HEK293 (cell line): ENCODE measurements around the gene BTG2.
"Not testable (repeated sequence)": the region's sequence is repeated elsewhere in the genome, so short reads cannot be mapped to it uniquely, and the experiment has no call there.

Experiments used
- CTCF ChIA-PET: fragments of 350-600 bp; formaldehyde crosslinking; extraction: SDS; loops from one replicate; lab custom pipeline; 2021; ENCODE audit warnings: antibody characterized with exemption; lab: Yijun Ruan, JAX
- POLR2A ChIA-PET: fragments of 300-600 bp; formaldehyde crosslinking; extraction: SDS; loops from one replicate; lab custom pipeline; 2020; ENCODE audit warnings: antibody characterized with exemption, inconsistent platforms; lab: Yijun Ruan, JAX
- H3K27ac ChIP-seq: fragments of 200-500 bp; sonication (Bioruptor generic); 2 replicates; pipeline ENCODE4 v1.5.1; 2014; ENCODE audit warnings: low read depth, low read length, control low read depth, inconsistent platforms; ENCODE audit errors: extremely low read depth
- H3K36me3 ChIP-seq, 2 experiments: fragments of 200-500 bp in 1 of 2; sonication (Bioruptor generic) in 1 of 2; 1 replicate in 1 of 2; 2 replicates in 1 of 2; pipeline ENCODE4 v1.5.1; 2014 to 2017; ENCODE audit warnings: inconsistent platforms in 2 of 2, low read length in 2 of 2; ENCODE audit not compliant: control insufficient read depth in 2 of 2, insufficient read depth in 1 of 2
- H3K4me1 ChIP-seq: fragments of 200-500 bp; sonication (Bioruptor generic); 2 replicates; pipeline ENCODE4 v1.5.1; 2014; ENCODE audit warnings: mild to moderate bottlenecking, low read length, inconsistent platforms; ENCODE audit not compliant: control insufficient read depth, insufficient read depth
- H3K4me3 ChIP-seq: 2 replicates; pipeline ENCODE4 v1.5.1; 2011; ENCODE audit warnings: low read depth, mild to moderate bottlenecking, control low read depth, low read length, moderate library complexity
- H3K9me3 ChIP-seq: fragments of 200-500 bp; sonication (Bioruptor generic); 2 replicates; pipeline ENCODE4 v1.5.1; 2014; ENCODE audit warnings: low read depth, low read length, inconsistent platforms; ENCODE audit not compliant: control insufficient read depth, insufficient read depth
- SETDB1 ChIP-seq: IDR thresholded peaks from one replicate; pipeline ENCODE4 v1.6.1; 2017; ENCODE audit warnings: mild to moderate bottlenecking, low read length, moderate library complexity, mixed read lengths; ENCODE audit not compliant: insufficient read length
- SP2 ChIP-seq: fragments of 450-650 bp; formaldehyde crosslinking; IDR thresholded peaks from 2 replicates; pipeline ENCODE4 v1.5.1; 2016; ENCODE audit warnings: missing biosample characterization, missing genetic modification characterization
- WT1 ChIP-seq: fragments of 450-650 bp; formaldehyde crosslinking; IDR thresholded peaks from 2 replicates; pipeline ENCODE4 v1.5.1; 2016; ENCODE audit warnings: missing biosample characterization, missing genetic modification characterization
- ZBTB17 ChIP-seq: fragments of 450-650 bp; formaldehyde crosslinking; IDR thresholded peaks from 2 replicates; pipeline ENCODE4 v1.5.1; 2016; ENCODE audit warnings: missing biosample characterization, missing genetic modification characterization
- ZBTB48 ChIP-seq: fragments of 450-650 bp; formaldehyde crosslinking; IDR thresholded peaks from 2 replicates; pipeline ENCODE4 v1.5.1; 2016; ENCODE audit warnings: missing biosample characterization, missing genetic modification characterization
- ZBTB8A ChIP-seq: fragments of 450-650 bp; formaldehyde crosslinking; IDR thresholded peaks from 2 replicates; pipeline ENCODE4 v1.5.1; 2016; ENCODE audit warnings: missing biosample characterization, missing genetic modification characterization
- ZFHX2 ChIP-seq: fragments of 450-650 bp; formaldehyde crosslinking; conservative IDR thresholded peaks from 2 replicates; pipeline ENCODE4 v1.5.1; 2016; ENCODE audit warnings: missing biosample characterization, missing genetic modification characterization
- ZFP69B ChIP-seq: fragments of 450-650 bp; formaldehyde crosslinking; IDR thresholded peaks from 2 replicates; pipeline ENCODE4 v1.5.1; 2016; ENCODE audit warnings: missing biosample characterization, missing genetic modification characterization
- ZNF391 ChIP-seq: fragments of 450-650 bp; formaldehyde crosslinking; IDR thresholded peaks from 2 replicates; pipeline ENCODE4 v1.5.1; 2016; ENCODE audit warnings: low read depth, missing biosample characterization, missing genetic modification characterization, borderline replicate concordance
- ZNF561 ChIP-seq: fragments of 450-650 bp; IDR thresholded peaks from 2 replicates; pipeline ENCODE4 v1.5.1; 2018; ENCODE audit warnings: missing biosample characterization, missing genetic modification characterization, borderline replicate concordance
- ZNF580 ChIP-seq: fragments of 450-650 bp; formaldehyde crosslinking; IDR thresholded peaks from 2 replicates; pipeline ENCODE4 v1.5.1; 2016; ENCODE audit warnings: missing biosample characterization, missing genetic modification characterization
- ZNF585B ChIP-seq: fragments of 450-650 bp; formaldehyde crosslinking; IDR thresholded peaks from 2 replicates; pipeline ENCODE4 v1.5.1; 2016; ENCODE audit warnings: missing biosample characterization, missing genetic modification characterization
- ZNF610 ChIP-seq: fragments of 450-650 bp; formaldehyde crosslinking; IDR thresholded peaks from 2 replicates; pipeline ENCODE4 v1.5.1; 2016; ENCODE audit warnings: missing biosample characterization, missing genetic modification characterization, borderline replicate concordance
- ZNF621 ChIP-seq: fragments of 450-650 bp; formaldehyde crosslinking; IDR thresholded peaks from 2 replicates; pipeline ENCODE4 v1.5.1; 2017; ENCODE audit warnings: missing biosample characterization, missing genetic modification characterization
- ZNF660 ChIP-seq: fragments of 450-650 bp; IDR thresholded peaks from 2 replicates; pipeline ENCODE4 v1.5.1; 2018; ENCODE audit warnings: missing biosample characterization, mild to moderate bottlenecking, missing genetic modification characterization
- ZNF777 ChIP-seq: fragments of 450-650 bp; formaldehyde crosslinking; IDR thresholded peaks from 2 replicates; pipeline ENCODE4 v1.5.1; 2017; ENCODE audit warnings: missing biosample characterization, missing genetic modification characterization, borderline replicate concordance
- ZSCAN23 ChIP-seq: fragments of 450-650 bp; formaldehyde crosslinking; IDR thresholded peaks from 2 replicates; pipeline ENCODE4 v1.5.1; 2016; ENCODE audit warnings: missing biosample characterization, missing genetic modification characterization
- ZSCAN30 ChIP-seq: fragments of 450-650 bp; IDR thresholded peaks from 2 replicates; pipeline ENCODE4 v1.5.1; 2018; ENCODE audit warnings: missing biosample characterization, mild to moderate bottlenecking, missing genetic modification characterization, moderate library complexity
- ZXDB ChIP-seq: fragments of 450-650 bp; formaldehyde crosslinking; IDR thresholded peaks from 2 replicates; pipeline ENCODE4 v1.5.1; 2016; ENCODE audit warnings: missing biosample characterization, missing genetic modification characterization
- TF ChIP-seq, protein P1 (sequence below): fragments of 450-650 bp; formaldehyde crosslinking; IDR thresholded peaks from 2 replicates; pipeline ENCODE4 v1.5.1; 2017; ENCODE audit warnings: missing biosample characterization, mild to moderate bottlenecking, missing genetic modification characterization, moderate library complexity

BTG2 gene

DNA sequence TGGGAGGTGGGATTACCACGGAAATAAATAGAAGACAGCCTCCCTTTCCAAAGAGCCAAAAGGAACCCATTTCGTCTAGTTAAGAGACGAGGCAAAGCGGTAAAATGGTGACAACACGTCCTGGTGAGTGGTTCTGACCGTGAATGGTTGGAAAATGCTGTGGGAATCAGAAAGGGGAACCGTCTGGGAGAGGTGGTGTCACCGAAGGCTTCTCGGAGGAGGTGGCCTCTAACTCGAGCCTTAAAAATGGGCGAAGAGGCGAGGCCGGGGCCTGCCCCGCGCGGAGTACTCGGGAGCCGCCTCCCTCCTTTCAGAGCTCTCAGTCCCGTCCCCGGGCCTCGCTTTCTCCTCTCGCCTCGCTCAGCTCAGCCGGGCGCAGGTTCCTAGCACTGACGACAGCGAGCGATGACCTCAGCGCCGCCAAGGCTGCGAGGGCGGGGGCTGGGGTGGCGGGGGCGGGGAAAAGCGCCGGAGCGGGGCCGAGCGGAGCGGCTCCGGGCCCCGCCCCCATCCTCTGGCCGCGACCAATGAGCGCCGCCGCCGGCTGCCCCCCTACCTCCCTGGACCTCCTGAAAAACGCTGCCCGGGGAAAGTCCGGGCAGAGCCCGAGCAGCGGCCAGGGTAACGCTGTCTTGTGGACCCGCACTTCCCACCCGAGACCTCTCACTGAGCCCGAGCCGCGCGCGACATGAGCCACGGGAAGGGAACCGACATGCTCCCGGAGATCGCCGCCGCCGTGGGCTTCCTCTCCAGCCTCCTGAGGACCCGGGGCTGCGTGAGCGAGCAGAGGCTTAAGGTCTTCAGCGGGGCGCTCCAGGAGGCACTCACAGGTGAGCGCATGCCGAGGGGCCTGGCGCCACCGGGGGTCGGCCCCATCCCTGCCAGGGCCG lies at the start of gene BTG2 (continued):
- TF ChIP-seq WT1 (tag by site-specific recombination) (peak; percentile 21; the same call in 1 of the 2 replicates), ZXDB (tag by site-specific recombination) (peak; percentile 68), ZBTB8A (peak; percentile 82), ZNF580 (tag by site-specific recombination) (peak; percentile 78), ZNF610 (tag by site-specific recombination) (0 out of 2 replicates have a peak, but pooled peaks have one; percentile 18), ZNF621 (tag by site-specific recombination) (no peak), ZNF777 (tag by site-specific recombination) (no peak), ZNF561 (tag by site-specific recombination) (peak; percentile 57), SP2 (tag by site-specific recombination) (peak; percentile 57), ZNF585B (tag by site-specific recombination) (no peak), ZNF660 (tag by site-specific recombination) (peak; percentile 73), ZFHX2 (peak; percentile 54), ZNF391 (tag by site-specific recombination) (peak; percentile 85), ZBTB48 (tag by site-specific recombination) (peak; percentile 53; the same call in 1 of the 2 replicates), ZSCAN30 (tag by site-specific recombination) (peak; percentile 70)
- TF ChIP-seq, protein P1, sequence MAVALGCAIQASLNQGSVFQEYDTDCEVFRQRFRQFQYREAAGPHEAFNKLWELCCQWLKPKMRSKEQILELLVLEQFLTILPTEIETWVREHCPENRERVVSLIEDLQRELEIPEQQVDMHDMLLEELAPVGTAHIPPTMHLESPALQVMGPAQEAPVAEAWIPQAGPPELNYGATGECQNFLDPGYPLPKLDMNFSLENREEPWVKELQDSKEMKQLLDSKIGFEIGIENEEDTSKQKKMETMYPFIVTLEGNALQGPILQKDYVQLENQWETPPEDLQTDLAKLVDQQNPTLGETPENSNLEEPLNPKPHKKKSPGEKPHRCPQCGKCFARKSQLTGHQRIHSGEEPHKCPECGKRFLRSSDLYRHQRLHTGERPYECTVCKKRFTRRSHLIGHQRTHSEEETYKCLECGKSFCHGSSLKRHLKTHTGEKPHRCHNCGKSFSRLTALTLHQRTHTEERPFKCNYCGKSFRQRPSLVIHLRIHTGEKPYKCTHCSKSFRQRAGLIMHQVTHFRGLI (tag by site-specific recombination), result peak; percentile 49; the same call in 1 of the 2 replicates

DNA sequence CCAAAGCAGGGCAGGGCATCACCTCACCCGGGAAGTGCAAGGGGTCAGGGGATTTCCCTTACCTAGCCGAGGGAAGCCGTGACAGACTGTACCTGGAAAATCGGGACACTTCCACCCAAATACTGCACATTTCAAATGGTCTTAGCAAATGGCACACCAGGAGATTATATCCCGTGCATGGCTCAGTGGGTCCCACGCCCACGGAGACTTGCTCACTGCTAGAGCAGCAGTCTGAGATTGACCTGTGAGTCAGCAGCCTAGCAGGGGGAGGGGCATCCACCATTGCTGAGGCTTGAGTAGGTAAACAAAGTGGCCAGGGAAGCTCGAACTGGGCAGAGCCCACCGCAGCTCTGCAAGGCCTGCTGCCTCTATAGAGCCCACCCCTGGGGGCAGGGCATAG lies 48.7 kb upstream of the BTG2 start:
- TF ChIP-seq SETDB1 (peak; percentile 19), ZFHX2 (peak; percentile 46), ZFP69B (tag by site-specific recombination) (0 out of 2 replicates have a peak, but pooled peaks have one; percentile 23)
- TF ChIP-seq, all 188 proteins: peak for 3; not testable (repeated sequence) for 185
- H3K27ac ChIP-seq, H3K4me1 ChIP-seq, H3K36me3 ChIP-seq, POLR2A ChIA-PET, H3K9me3 ChIP-seq, H3K4me3 ChIP-seq: not testable (repeated sequence)
- CTCF ChIA-PET, result interaction anchor here (1.2 to 1.8 kb wide), 2 partner anchors 11 to 217 kb away, joined by 5 to 9 read pairs; no protein-coding TSS in a partner anchor

- TF ChIP-seq ZSCAN23 (no peak), ZBTB17 (tag by site-specific recombination) (peak; percentile 39; the same call in 1 of the 2 replicates)
- Histone ChIP-seq H3K36me3 (no peaks in the 10 kb centered on the region), H3K9me3 (no peaks in the 10 kb centered on the region), H3K4me3 (no peak overlapping the region), H3K27ac (no peak overlapping the region), H3K4me1 (no peaks in the 10 kb centered on the region)
- POLR2A ChIA-PET, result no interaction called here
- CTCF ChIA-PET, result interaction anchor here (0.6 to 13.1 kb wide), 3 partner anchors 79 to 228 kb away, joined by 3 to 526 read pairs (median 3); partner anchors contain the start of gene PPFIA4
These were observed 41.8 kb upstream of the BTG2 start for GRCh38 chr1:203263496-203263895.
